Caco-2 (cell line): ENCODE results near the gene PRTN3. TPM values are rescaled to one million over a fixed set of nuclear protein-coding genes. Genes with fewer than 3 reads are reported as not detected.
A peak's percentile ranks its signal among the peaks of the same experiment; 100 is the strongest.

Experiments
- BruUV-seq: library from RNA; stranded (reverse); fragments of 400-500 nt; replicated peaks from 2 replicates; lab custom pipeline; 2021; lab: Mats Ljungman, UMichigan
- CTCF ChIA-PET: fragments of 300-600 bp; sonication (Branson Sonifier 250); formaldehyde crosslinking; loops from one replicate; lab custom pipeline; 2022; ENCODE audit warnings: antibody characterized with exemption; lab: Charles Lee
- POLR2A ChIA-PET: fragments of 300-600 bp; sonication (Branson Sonifier 250); formaldehyde crosslinking; loops from one replicate; lab custom pipeline; 2022; ENCODE audit warnings: antibody characterized with exemption; lab: Charles Lee
- DNase-seq, 2 experiments: peaks; one replicate each; pipeline versions ENCODE4 v3.0.0 to v3.0.0-alpha.2; 2020 to 2022
- H3K27me3 ChIP-seq: replicated peaks from 2 replicates; pipeline ENCODE4 v1.6.0; 2011; ENCODE audit warnings: low read length; ENCODE audit not compliant: control insufficient read depth, insufficient read depth
- H3K36me3 ChIP-seq: 2 replicates; pipeline ENCODE4 v1.5.1; 2011; ENCODE audit warnings: low read length; ENCODE audit not compliant: control insufficient read depth, insufficient read depth
- H3K4me1 ChIP-seq: fragments of 250-450 bp; sonication (Bioruptor Pico); 2 replicates; pipeline ENCODE4 v1.5.1; 2020; ENCODE audit warnings: mild to moderate bottlenecking
- H3K4me3 ChIP-seq: 2 replicates; pipeline ENCODE4 v1.5.1; 2011; ENCODE audit warnings: low read depth, mild to moderate bottlenecking, control low read depth, low read length
- H3K9me3 ChIP-seq: fragments of 250-450 bp; sonication (Bioruptor Pico); 2 replicates; pipeline ENCODE4 v1.5.1; 2020; ENCODE audit warnings: mild to moderate bottlenecking, moderate library complexity
- H3K27ac Mint-ChIP-seq: one replicate; pipeline ENCODE4 v1.8.0; 2022; ENCODE audit warnings: mixed read lengths; ENCODE audit not compliant: unreplicated experiment
- H3K27me3 Mint-ChIP-seq: one replicate; pipeline ENCODE4 v1.8.0; 2022; ENCODE audit warnings: mixed read lengths; ENCODE audit not compliant: insufficient read depth, unreplicated experiment
- H3K36me3 Mint-ChIP-seq: one replicate; pipeline ENCODE4 v1.8.0; 2022; ENCODE audit warnings: mild to moderate bottlenecking, mixed read lengths; ENCODE audit not compliant: insufficient read depth, unreplicated experiment
- H3K4me1 Mint-ChIP-seq: one replicate; pipeline ENCODE4 v1.8.0; 2022; ENCODE audit warnings: low read depth, mixed read lengths; ENCODE audit not compliant: unreplicated experiment
- H3K4me3 Mint-ChIP-seq: one replicate; pipeline ENCODE4 v1.8.0; 2022; ENCODE audit warnings: mild to moderate bottlenecking, moderate library complexity, mixed read lengths; ENCODE audit not compliant: unreplicated experiment
- H3K9me3 Mint-ChIP-seq: one replicate; pipeline ENCODE4 v1.8.0; 2022; ENCODE audit warnings: mixed read lengths; ENCODE audit not compliant: unreplicated experiment
- intact Hi-C: fragments of 100-400 bp; cut with micrococcal nuclease; formaldehyde crosslinking; loops from one replicate; pipeline ENCODE4 v1.10.0; 2022; ENCODE audit not compliant: unreplicated experiment
- total RNA-seq: library from RNA; stranded (reverse); gene quantifications from 2 replicates; pipeline ENCODE4 v1.2.3, GENCODE V29; 2022
- TF ChIP-seq, protein P1 (sequence below), 2 experiments: fragments of 200-600 bp in 1 of 2; IDR thresholded peaks; 1 replicate in 1 of 2; 2 replicates in 1 of 2; pipeline versions ENCODE4 v1.5.1 to v1.8.0; 2011 to 2022; ENCODE audit warnings: antibody characterized with exemption in 1 of 2, control low read depth in 1 of 2, inconsistent platforms in 1 of 2, low read depth in 1 of 2, low read length in 1 of 2, mild to moderate bottlenecking in 1 of 2, moderate library complexity in 1 of 2; ENCODE audit not compliant: insufficient read depth in 1 of 2, severe bottlenecking in 1 of 2, unreplicated experiment in 1 of 2

The PRTN3 gene
- total RNA-seq, 1 experiment from 2014 or later = 0.29 TPM

DNA sequence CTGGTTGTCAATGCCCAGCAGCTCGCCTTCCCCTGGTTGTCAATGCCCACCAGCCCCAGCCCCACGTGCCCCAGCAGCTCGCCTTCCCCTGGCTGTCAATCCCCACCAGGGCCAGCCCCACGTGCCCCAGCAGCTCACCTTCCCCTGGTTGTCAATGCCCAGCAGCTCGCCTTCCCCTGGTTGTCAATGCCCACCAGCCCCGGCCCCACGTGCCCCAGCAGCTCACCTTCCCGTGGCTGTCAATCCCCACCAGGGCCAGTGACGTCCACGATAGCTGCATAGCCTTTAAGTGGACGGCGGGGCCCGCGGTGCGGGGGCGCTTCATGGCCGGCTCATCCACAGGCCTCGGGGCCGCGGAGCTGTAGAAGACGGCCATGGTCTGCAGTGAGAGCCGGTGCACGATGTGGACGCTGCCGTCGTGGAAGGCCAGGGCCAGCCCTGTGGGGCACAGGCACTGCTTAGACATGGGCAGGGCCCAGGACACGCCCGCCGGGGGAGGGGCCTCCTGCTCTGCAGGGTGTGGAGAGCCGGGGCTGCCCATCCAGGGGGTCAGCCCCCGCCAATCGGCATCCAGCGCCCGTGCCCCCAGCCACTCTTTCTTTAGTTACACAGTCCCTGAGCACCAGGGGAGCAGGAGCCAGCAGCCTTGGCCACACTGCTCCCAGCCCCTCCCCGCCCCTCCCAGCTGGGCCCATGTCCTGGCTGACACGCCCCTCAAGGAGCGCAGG lies 39.1 kb downstream of the PRTN3 start:
- H3K9me3 Mint-ChIP-seq = no peaks in the 10 kb centered on the region
- no peaks in the 10 kb centered on the region for H3K4me1 Mint-ChIP-seq
- Histone ChIP-seq H3K27me3 (no peaks in the 10 kb centered on the region), H3K4me3 (no peak overlapping the region), H3K36me3 (0 out of 2 replicates have a peak, but pooled peaks cover 1% of the 10 kb centered on the region), H3K4me1 (peaks cover 14% of the 10 kb centered on the region), H3K9me3 (no peaks in the 10 kb centered on the region)
- ChIA-PET POLR2A (no interaction called here), CTCF (interaction anchor here (0.7 to 1.0 kb wide), 2 partner anchors 102 to 105 kb away, joined by 3 to 4 read pairs; no protein-coding TSS in a partner anchor)
- no peak overlapping the region for H3K27ac Mint-ChIP-seq
- H3K27me3 Mint-ChIP-seq = no peaks in the 10 kb centered on the region
- H3K4me3 Mint-ChIP-seq = no peak overlapping the region
- intact Hi-C loops = no loop called here
- DNase-seq = no peak
- TF ChIP-seq, protein P1, sequence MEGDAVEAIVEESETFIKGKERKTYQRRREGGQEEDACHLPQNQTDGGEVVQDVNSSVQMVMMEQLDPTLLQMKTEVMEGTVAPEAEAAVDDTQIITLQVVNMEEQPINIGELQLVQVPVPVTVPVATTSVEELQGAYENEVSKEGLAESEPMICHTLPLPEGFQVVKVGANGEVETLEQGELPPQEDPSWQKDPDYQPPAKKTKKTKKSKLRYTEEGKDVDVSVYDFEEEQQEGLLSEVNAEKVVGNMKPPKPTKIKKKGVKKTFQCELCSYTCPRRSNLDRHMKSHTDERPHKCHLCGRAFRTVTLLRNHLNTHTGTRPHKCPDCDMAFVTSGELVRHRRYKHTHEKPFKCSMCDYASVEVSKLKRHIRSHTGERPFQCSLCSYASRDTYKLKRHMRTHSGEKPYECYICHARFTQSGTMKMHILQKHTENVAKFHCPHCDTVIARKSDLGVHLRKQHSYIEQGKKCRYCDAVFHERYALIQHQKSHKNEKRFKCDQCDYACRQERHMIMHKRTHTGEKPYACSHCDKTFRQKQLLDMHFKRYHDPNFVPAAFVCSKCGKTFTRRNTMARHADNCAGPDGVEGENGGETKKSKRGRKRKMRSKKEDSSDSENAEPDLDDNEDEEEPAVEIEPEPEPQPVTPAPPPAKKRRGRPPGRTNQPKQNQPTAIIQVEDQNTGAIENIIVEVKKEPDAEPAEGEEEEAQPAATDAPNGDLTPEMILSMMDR (IDR thresholded peaks at IDR 0.05; ENCODE audit: insufficient read depth in 1 of 2, low read depth in 1 of 2, low read length in 1 of 2, severe bottlenecking in 1 of 2, unreplicated experiment in 1 of 2) = no peak
- peaks cover 53% of the 10 kb centered on the region for H3K36me3 Mint-ChIP-seq
- BruUV-seq = no TSS peak

DNA sequence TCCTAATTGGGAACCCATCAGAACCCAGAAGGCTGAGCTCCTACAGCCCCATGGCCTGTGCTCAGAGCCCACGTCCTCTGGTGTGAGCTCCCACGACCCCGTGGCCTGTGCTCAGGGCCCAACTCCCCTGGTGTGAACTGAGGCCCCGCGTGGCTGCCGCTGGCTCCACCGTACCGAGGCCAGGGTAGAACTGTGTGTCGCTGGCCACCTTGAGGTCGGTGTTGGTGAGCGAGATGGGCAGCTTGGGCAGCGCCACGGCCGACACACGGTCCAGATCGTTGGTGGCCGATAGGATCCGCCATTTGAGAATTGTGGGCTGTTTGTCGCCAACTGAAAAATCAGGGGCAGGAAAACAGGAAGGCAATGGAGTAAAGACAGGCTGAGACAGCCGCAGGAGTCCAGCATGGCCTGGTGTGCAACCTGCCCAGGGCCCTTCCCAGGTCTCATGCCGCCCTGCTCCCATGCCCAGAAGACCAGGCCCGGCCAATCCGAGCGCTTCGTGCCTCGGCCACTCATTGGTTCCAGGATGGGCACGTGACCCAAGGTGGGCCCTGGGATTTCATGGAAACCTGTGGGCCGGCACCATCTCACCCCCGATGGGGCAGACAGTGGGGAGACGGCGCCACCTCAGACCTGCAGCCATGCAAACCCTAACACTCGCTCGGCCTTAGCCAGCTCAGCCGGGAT lies 40.7 kb downstream of the PRTN3 start:
- no peaks in the 10 kb centered on the region for H3K27me3 ChIP-seq
- Mint-ChIP-seq H3K9me3 (no peaks in the 10 kb centered on the region), H3K4me3 (no peak overlapping the region), H3K4me1 (no peaks in the 10 kb centered on the region), H3K27me3 (no peaks in the 10 kb centered on the region), H3K27ac (no peak overlapping the region), H3K36me3 (peaks cover 45% of the 10 kb centered on the region)
- no peak overlapping the region for H3K4me3 ChIP-seq
- no TSS peak for BruUV-seq
- H3K4me1 ChIP-seq = peaks cover 14% of the 10 kb centered on the region
- ChIA-PET CTCF (interaction anchor here (0.7 kb wide), 1 partner anchor 135 kb away, joined by 3 read pairs; no protein-coding TSS in a partner anchor), POLR2A (no interaction called here)
- no peaks in the 10 kb centered on the region for H3K9me3 ChIP-seq
- intact Hi-C loops = no loop called here
- DNase-seq = no peak
- H3K36me3 ChIP-seq = 0 out of 2 replicates have a peak, but pooled peaks cover 1% of the 10 kb centered on the region
- TF ChIP-seq, protein P1 (IDR thresholded peaks at IDR 0.05; ENCODE audit: insufficient read depth in 1 of 2, low read depth in 1 of 2, low read length in 1 of 2, severe bottlenecking in 1 of 2, unreplicated experiment in 1 of 2) = no peak

DNA sequence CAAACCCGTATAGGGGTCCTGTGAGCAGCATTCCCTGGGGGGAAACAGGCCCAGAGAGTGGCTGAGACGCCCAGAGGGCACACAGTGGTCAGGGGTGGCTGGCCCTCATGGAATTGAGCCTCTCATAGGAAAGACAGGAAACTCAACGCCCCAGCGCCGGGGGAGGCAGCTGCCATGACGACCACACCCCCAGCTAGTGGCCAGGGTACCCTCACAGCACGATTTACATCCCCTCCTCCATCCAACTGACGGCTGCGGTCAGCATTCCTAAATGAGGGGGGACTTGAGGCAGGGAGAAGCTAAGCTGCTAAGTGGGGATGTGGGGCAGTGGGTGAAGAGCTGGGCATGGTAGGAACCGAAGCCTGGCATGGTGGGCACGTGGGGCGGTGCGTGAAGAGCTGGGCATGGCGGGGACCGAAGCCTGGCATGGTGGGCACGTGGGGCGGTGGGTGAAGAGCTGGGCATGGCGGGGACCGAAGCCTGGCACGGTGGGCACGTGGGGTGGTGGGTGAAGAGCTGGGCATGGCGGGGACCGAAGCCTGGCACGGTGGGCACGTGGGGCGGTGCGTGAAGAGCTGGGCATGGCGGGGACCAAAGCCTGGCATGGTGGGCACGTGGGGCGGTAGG lies 42.2 kb downstream of the PRTN3 start:
- intact Hi-C loops = no loop called here
- no peak for DNase-seq
- peak overlapping the region; percentile 57 for H3K27ac Mint-ChIP-seq
- no TSS peak for BruUV-seq
- no peaks in the 10 kb centered on the region for H3K9me3 Mint-ChIP-seq
- peaks cover 55% of the 10 kb centered on the region for H3K36me3 Mint-ChIP-seq
- CTCF ChIA-PET = no interaction called here
- no peaks in the 10 kb centered on the region for H3K27me3 Mint-ChIP-seq
- POLR2A ChIA-PET = no interaction called here
- H3K4me1 Mint-ChIP-seq = no peaks in the 10 kb centered on the region
- Histone ChIP-seq H3K4me1 (peaks cover 14% of the 10 kb centered on the region), H3K4me3 (no peak overlapping the region), H3K9me3 (no peaks in the 10 kb centered on the region), H3K27me3 (no peaks in the 10 kb centered on the region), H3K36me3 (0 out of 2 replicates have a peak, but pooled peaks cover 1% of the 10 kb centered on the region)
- TF ChIP-seq, protein P1 (IDR thresholded peaks at IDR 0.05; ENCODE audit: insufficient read depth in 1 of 2, low read depth in 1 of 2, low read length in 1 of 2, severe bottlenecking in 1 of 2, unreplicated experiment in 1 of 2) = no peak
- H3K4me3 Mint-ChIP-seq = no peak overlapping the region
